Measurements from ENCODE around the gene NCAPG2. TPM values are rescaled to one million over a fixed set of nuclear protein-coding genes. Genes with fewer than 3 reads are reported as not detected.

The NCAPG2 gene
- total RNA-seq, 2 donors from 2014 or later: 0.66 to 8.8 TPM

DNA sequence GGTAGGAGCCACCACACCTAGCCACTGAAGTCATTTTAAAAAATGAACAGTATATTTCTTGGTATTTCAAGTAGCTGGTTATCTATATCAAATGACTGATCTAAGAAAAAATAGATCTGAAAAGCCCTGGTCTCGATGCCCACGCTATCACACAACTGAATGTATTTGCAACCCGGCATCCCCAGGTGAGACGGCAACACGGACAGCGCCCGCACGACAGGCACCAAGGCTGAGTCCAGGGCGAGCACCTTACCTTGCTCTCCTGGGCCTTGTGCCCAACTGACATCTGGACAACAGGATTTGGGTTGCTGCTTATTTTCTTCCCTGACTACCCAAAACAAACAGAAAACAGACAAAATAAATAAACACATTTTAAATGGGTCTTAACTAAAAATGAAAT lies 44.8 kb upstream of the NCAPG2 start:
- TF ChIP-seq, protein P1, sequence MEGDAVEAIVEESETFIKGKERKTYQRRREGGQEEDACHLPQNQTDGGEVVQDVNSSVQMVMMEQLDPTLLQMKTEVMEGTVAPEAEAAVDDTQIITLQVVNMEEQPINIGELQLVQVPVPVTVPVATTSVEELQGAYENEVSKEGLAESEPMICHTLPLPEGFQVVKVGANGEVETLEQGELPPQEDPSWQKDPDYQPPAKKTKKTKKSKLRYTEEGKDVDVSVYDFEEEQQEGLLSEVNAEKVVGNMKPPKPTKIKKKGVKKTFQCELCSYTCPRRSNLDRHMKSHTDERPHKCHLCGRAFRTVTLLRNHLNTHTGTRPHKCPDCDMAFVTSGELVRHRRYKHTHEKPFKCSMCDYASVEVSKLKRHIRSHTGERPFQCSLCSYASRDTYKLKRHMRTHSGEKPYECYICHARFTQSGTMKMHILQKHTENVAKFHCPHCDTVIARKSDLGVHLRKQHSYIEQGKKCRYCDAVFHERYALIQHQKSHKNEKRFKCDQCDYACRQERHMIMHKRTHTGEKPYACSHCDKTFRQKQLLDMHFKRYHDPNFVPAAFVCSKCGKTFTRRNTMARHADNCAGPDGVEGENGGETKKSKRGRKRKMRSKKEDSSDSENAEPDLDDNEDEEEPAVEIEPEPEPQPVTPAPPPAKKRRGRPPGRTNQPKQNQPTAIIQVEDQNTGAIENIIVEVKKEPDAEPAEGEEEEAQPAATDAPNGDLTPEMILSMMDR (IDR thresholded peaks at IDR 0.05): no peak
- TF ChIP-seq POLR2A (IDR thresholded peaks at IDR 0.05): no peak
- WGBS, 2 donors: 91 to 93% methylated on average over 9 of the region's 9 CpGs

DNA sequence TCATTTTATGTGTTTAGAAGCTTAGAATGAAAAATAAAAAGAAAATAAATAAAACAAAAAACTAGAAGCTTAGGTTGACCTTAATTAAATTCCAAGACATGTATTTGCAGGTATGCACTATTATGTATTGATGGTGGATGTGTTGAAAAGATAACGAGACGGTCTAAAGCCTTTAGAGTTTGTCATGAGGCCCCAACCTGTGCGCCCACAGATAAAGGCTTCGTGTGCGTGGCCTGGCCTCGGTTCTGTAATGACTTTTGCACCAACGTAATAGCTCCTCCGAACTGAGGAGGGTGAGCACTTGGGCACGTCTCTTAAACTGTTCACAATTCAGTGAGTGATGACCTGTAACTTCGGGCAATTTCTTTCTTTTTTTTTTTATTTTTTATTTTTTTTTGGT lies 43.7 kb upstream of the NCAPG2 start:
- H3K27ac ChIP-seq: no peak overlapping the region
- TF ChIP-seq, protein P1 (IDR thresholded peaks at IDR 0.05): no peak
- TF ChIP-seq POLR2A (IDR thresholded peaks at IDR 0.05): no peak
- no peak for ATAC-seq
- intact Hi-C loops (cut with DNase I): no loop called here
- no peak overlapping the region for H3K4me3 ChIP-seq
- no peaks in the 10 kb centered on the region for H3K9me3 ChIP-seq
- no peaks in the 10 kb centered on the region for H3K4me1 ChIP-seq
- H3K27me3 ChIP-seq: no peaks in the 10 kb centered on the region
- DNase-seq: no peak
- 76 to 85% methylated on average over 10 of the region's 10 CpGs for WGBS, 2 donors
- no peaks in the 10 kb centered on the region for H3K36me3 ChIP-seq (replicated peaks in 1 of 2; ENCODE audit: insufficient read depth in 1 of 2, low read depth in 2 of 2)

More for the DNA sequence above, 44.8 kb upstream of the NCAPG2 start:
- no peaks in the 10 kb centered on the region for H3K4me1 ChIP-seq
- ATAC-seq (no peak), DNase-seq (no peak)
- no peak overlapping the region for H3K27ac ChIP-seq
- no peaks in the 10 kb centered on the region for H3K27me3 ChIP-seq
- intact Hi-C loops (cut with DNase I): no loop called here
- H3K4me3 ChIP-seq: no peak overlapping the region
- no peaks in the 10 kb centered on the region for H3K9me3 ChIP-seq
- H3K36me3 ChIP-seq (replicated peaks in 1 of 2; ENCODE audit: insufficient read depth in 1 of 2, low read depth in 2 of 2): no peaks in the 10 kb centered on the region

DNA sequence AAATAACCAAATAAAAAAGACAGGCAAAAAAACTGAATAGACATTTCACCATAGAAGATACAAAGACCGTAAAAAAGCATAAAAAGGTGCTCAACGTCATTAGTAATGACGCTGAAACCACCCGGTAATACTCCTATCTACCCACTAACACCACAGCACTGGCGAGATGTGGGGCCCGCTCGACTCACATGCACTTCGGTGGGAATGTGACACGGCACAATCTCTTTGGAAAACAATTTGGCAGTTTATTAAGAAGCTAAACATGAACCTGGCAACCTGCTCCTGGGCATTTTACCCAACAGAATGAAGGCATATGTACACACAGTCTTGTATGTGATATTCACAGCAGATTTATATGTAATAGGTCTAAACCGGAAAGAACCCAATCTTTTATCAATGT lies 42.8 kb upstream of the NCAPG2 start:
- DNase-seq (no peak), ATAC-seq (no peak)
- Histone ChIP-seq H3K4me3 (no peak overlapping the region), H3K9me3 (no peaks in the 10 kb centered on the region), H3K27me3 (no peaks in the 10 kb centered on the region), H3K27ac (no peak overlapping the region), H3K4me1 (no peaks in the 10 kb centered on the region), H3K36me3 (replicated peaks in 1 of 2; ENCODE audit: insufficient read depth in 1 of 2, low read depth in 2 of 2) (peaks cover 0 to 2% of the 10 kb centered on the region in 2 donors)
- TF ChIP-seq POLR2A (IDR thresholded peaks at IDR 0.05): no peak
- TF ChIP-seq, protein P1 (IDR thresholded peaks at IDR 0.05): no peak
- intact Hi-C loops (cut with DNase I): no loop called here
- 96 to 97% methylated on average over 10 of the region's 10 CpGs for WGBS, 2 donors

DNA sequence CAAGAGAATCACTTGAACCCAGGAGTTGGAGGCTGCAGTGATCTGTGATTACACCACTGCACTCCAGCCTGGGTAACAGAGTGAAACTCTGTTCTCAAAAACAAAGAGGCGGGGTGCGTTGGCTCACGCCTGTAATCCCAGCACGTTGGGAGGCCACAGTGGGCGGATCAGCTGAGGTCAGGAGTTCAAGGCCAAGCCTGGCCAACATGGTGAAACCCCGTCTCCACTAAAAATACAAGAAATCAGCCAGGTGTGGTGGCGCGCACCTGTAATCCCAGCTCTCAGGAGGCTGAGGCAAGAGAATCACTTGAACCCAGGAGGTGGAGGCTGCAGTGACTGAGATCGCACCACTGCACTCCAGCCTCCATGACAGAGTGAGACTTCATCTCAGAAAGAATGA lies 42.4 kb upstream of the NCAPG2 start:
- TF ChIP-seq POLR2A (IDR thresholded peaks at IDR 0.05): no peak
- TF ChIP-seq, protein P1 (IDR thresholded peaks at IDR 0.05): no peak
- Histone ChIP-seq H3K4me3 (no peak overlapping the region), H3K4me1 (no peaks in the 10 kb centered on the region), H3K36me3 (replicated peaks in 1 of 2; ENCODE audit: insufficient read depth in 1 of 2, low read depth in 2 of 2) (peaks cover 0 to 2% of the 10 kb centered on the region in 2 donors), H3K27ac (no peak overlapping the region), H3K27me3 (no peaks in the 10 kb centered on the region), H3K9me3 (no peaks in the 10 kb centered on the region)
- DNase-seq (no peak), ATAC-seq (no peak)
- 86 to 91% methylated on average over 9 of the region's 9 CpGs for WGBS, 2 donors
- intact Hi-C loops (cut with DNase I): no loop called here

DNA sequence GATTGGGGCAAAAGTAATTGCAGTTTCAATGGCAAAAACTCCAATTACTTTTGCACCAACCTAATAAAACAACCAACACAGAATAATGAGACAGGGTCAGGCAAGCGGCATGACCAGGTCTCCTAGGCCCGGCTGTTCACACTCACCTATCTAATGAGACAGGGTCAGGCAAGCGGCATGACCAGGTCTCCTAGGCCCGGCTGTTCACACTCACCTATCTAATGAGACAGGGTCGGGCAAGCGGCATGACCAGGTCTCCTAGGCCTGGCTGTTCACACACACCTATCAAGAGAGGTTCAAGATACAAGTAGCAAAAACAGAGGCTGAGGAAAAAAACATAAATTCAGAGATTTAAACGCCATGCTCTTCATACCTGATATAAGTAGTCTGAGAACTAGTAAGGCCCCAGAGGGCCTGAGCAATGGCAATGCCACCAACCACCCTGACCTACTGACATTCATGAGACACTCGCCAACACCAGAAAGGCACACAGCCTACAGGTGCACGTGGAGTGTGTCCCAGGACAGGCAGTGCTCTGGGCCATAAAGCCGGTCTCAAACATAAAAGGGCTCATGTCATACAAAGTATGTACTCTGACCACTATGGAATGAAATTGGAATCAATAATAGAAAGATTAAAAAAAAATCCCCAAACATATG lies 40.6 kb upstream of the NCAPG2 start:
- no peak overlapping the region for H3K4me3 ChIP-seq
- DNase-seq (no peak), ATAC-seq (no peak)
- 78 to 86% methylated on average over 10 of the region's 10 CpGs for WGBS, 2 donors
- intact Hi-C loops (cut with DNase I): no loop called here
- H3K27me3 ChIP-seq: no peaks in the 10 kb centered on the region
- H3K27ac ChIP-seq: no peak overlapping the region
- no peak for TF ChIP-seq POLR2A (IDR thresholded peaks at IDR 0.05)
- TF ChIP-seq, protein P1 (IDR thresholded peaks at IDR 0.05): no peak
- no peaks in the 10 kb centered on the region for H3K4me1 ChIP-seq
- no peaks in the 10 kb centered on the region for H3K9me3 ChIP-seq
- H3K36me3 ChIP-seq (replicated peaks in 1 of 2; ENCODE audit: insufficient read depth in 1 of 2, low read depth in 2 of 2): peaks cover 8 to 11% of the 10 kb centered on the region in 2 donors

Measured in body of pancreas (tissue), 4 donors.